Stimulated activated CD8-positive, alpha-beta memory T cell treated with anti-CD3 and anti-CD28 coated beads, Interleukin-4, amount 100 ng/mL, for 24 hours (primary cell): ENCODE measurements around the gene LNX1.

Experiments used
- DNase-seq: peaks from one replicate; pipeline ENCODE4 v3.0.0-alpha.2; 2020; ENCODE audit warnings: low read depth

LNX1 gene

DNA sequence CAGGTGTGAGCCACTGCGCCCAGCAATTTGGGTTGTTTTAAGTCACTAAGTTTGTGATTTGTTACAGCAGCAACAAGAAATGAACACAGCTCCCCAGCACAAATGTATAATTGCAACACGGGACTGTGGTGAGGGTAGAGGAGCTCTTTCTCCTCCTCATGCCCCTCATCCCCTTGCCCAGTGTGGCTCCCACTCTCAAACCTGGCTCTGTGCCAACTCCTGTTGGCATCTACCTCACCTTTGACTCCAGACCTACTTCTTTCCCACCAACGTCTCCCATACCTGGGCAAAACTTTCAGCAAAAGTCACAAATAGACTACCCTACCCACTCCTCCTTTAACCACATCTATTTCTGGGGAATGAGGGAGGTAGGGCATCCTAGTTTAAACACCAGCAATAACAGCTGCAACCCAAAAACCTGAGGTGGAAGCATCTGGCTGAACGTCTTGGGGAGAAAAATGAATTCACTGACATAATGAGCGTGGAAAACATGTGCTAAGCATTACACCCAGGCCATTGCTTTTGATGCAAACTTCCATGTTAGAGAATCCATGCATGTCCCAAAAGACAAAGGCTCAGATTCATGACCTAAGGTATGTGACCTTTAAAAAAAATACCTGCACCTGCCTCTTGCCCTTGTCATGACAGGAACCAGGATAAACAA is 19.2 kb downstream of the LNX1 start:
- DNase-seq, result no peak

DNA sequence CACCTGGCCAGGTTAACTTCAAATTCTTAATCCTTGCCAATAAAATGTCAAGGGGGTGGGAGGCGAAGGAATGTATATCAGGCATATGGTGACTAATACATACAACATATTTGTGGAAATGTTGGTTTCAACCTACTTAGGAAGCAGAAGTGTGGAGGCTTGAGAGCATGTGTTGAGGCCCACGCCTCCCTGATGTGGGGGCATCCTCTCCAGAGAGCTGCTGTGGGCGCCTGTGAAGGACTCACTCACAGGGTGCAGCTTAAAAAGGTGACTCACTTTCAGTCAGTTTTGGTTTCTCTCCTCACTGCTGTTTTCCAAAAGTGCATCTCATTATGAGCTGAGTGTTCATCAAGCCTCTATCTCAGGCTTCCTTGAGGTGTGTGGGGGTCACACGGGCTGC is 27.5 kb downstream of the LNX1 start:
- no peak for DNase-seq

DNA sequence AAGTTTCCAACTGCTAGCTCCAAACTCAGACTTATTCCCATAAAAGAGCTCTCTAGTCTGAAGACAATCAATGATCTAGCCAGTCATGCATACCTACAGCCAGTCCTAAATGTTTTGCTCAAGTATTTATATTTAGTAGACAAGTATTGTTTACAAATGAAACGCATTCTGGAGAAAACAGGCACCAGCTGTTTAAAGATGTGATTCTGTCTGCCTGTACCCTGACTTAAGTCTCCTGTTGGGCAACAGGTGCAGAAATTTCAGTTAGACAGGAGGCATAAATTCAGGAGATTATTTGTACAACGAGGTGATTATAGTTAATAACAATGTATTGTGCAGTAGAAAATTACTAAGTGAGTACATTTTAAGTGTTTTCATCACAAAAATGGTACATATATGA is 28.9 kb downstream of the LNX1 start:
- no peak for DNase-seq

DNA sequence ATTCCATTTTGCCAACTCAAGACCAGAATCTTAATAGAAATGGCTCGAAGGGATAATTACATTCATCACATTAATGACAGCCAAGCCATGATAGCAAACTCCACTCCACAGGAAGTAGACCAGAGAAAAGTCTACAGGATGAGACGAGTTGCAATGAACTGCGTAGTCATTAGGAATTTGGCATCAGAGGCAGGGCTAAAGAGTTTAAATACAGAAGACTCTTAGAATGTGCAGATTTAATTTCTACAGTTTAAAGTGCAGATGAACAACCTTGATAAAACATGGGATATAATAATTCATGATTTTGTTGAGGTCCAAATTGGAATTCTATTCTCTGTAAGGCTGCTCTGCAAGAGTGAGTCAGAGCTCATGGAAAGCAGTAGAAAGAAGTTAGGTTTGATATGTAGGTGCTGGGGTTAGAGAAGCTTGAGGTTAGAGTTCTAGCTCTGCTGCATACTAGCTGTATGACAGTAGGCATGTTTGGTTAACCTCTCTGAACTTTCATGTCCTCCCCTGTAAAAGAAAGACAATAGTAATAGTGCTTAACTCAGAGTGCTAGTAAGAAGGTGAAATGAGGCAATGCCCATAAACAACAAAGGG is 32.2 kb downstream of the LNX1 start:
- DNase-seq, result no peak

DNA sequence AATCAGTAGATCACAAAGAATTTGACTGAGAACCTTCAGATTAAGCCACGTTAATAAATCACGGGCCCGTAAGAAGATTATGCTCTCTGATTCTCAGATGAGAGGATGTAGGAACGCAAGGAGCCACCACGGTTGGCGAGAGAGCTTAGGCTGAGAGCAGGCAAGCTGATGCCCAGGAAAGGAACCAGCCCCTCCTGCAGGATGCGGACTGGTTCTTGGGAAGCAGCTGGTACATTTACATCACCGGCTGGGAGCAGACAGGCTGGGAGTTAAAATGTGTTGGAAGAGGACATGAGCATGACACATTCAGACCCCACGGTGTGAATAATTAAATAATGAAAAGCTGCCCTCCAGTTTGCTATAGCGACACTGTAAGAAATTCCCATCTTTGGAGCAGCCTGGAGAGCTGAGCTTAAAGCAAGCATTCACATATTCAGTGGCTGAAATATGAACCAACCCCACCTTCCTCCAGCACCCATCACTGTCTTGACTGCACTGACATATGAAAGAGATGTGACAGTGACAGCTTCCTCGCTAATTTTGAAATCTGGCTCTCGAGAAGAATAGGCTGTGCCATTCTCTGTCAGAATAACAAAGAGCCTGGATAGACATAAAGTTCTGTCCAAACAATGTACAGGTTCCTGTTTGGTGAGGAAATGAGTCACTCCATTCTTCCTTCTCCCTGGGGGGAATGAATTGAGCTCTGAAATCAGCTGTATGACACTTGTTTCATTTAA is 33.1 kb downstream of the LNX1 start:
- no peak for DNase-seq

DNA sequence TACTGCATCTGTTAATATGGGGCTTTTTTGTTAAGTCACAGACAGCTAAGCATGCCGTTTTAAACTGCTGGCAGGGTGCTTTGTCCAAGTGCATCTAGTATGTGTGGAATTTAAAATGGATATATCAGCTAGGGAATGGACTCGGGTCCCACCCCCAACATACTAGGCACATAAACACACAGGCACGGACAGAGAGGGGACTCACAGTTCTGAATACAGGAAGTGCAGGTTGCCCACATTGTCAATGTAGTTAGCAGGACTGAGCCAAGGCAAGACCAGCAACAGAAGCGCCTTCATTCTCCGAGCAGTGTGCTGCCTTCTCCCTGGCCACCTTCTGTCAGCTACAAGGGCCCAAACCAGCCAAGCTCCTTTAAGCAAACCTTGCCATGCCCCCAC is 33.6 kb downstream of the LNX1 start:
- no peak for DNase-seq

- no peak for DNase-seq
These were observed 34.6 kb downstream of the LNX1 start for GRCh38 chr4:53556651-53557050.

- DNase-seq, result no peak
These were observed 37.6 kb downstream of the LNX1 start for GRCh38 chr4:53553486-53554210.

- no peak for DNase-seq
These were observed 38.6 kb downstream of the LNX1 start for GRCh38 chr4:53552711-53553110.

DNA sequence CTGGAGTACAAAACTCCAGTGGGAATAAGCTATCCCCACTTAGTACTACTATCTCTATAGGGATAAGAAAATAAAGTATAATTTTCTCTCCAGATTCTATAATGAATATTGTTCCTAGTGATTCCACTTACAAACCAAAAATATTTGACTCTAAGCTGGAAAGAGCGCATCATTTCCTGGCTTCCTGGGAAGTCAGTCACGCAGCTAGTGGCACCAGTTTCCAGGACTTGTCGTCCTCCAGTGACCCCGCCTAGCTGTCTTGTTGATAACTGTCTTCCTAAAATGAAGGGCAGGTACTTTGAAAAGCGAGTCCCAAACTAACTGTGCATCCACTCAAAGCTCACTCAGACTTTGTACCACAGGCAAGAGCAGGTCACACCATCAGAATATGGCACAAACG is 39.3 kb downstream of the LNX1 start:
- no peak for DNase-seq

DNA sequence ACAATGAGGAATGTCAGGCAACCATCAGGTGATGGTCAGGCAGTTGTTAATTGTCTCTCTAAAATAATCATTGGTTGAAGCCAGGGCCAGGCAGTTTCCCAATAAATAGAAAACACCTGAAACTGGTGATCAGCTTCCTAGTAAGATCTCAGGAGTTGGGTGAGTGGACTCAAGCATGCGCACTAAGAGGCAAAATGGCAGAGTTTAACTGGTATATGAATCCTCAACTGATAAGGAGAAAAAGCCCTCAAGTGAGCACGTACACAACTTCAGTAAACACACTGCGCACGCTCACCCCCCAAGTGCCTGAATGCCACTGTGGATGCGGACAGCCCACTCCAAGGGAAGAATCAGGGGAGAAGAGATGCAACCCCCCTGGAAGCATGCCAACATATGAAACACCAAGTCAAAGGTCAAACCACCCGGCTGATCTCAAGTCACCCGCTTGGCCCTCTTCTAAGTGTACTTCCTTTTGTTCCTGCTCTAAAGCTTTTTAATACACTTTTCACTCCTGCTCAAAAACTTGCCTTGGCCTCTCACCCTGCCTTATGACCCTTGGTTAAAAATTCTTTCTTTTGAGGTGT is 39.9 kb downstream of the LNX1 start:
- DNase-seq, result no peak

DNA sequence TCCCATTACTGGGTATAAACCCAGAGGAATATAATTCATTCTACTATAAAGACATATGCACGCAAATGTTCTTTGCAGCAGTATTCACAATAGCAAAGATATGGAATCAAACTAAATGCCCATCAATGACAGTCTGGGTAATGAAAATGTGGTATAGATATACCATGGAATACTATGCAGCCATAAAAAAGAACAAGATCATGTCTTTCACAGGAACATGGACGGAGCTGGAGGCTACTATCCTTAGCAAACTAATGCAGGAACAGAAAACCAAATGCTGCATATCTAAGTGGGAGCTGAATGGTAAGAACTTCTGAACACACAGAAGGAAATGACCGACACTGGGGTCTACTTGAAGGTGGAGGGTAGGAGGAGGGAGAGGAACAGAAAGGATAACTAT is 42.6 kb downstream of the LNX1 start:
- DNase-seq, result no peak

DNA sequence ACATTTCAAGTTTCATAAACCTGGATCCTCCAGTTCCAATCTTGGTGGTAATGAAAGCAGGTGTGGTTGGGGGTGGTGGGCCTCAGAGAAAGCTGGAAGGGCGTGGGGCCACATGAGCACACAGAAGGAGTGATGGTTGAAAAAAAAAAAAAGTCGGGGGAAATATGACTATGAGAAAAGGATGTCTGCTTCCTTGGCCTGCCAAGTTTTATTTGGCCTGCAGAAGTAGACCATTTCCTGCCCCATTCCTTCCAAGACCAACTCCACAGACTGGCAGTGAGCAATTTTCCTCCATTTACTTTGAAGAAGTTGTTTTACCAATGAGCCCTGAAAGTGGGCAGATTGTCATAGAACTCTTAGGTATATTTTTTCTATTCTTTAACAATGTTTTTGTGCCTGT is 43.3 kb downstream of the LNX1 start:
- DNase-seq, result no peak

DNA sequence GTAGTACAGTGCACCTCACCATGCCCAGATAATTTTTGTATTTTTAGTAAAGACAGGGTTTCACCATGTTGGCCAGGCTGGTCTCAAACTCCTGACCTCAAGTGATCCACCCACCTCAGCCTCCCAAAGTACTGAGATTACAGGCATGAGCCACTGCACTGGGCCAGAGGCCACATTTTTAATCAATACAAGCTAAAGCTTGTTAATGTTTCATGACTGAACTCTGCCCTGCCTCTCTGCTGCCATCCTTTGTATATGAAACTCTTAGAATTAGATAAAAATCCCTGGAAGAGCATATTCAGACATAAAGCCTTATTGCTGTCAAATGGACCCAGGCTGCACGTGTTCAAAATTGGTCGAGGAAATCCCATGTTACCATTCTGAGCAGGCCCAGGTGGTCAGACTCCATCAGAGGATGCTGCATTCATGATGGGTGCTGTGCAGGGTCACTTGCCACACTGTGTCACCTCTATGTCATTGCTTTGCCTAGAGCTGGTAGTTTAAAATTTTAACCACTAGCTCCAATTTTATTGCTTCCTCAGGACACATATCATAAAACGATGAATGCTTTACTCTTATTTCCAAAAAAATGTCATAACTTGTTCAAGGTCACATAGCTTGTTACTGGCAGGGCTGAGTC is 45.2 kb downstream of the LNX1 start:
- no peak for DNase-seq

GRCh38 chr4:53545273-53545672 is 46.0 kb downstream of the LNX1 start:
- no peak for DNase-seq

DNA sequence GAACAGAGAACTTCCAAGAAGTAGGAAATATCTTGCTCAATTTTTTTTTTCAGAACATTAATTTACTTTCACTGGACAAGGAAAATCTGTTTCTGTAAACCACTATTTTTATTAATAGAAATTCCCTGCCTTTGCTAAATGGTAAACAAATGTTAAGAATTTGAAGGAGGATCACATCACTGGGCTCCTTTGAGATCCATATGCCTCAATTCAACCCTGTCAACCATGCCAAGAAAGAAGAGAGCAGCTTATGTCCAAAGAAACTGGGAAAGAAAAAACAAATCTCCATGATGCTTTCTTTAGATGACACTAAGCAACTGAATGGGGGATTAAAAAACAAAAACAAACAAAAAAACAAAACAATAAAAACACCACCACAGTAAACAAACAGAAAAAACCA is 47.7 kb downstream of the LNX1 start:
- DNase-seq, result no peak

DNA sequence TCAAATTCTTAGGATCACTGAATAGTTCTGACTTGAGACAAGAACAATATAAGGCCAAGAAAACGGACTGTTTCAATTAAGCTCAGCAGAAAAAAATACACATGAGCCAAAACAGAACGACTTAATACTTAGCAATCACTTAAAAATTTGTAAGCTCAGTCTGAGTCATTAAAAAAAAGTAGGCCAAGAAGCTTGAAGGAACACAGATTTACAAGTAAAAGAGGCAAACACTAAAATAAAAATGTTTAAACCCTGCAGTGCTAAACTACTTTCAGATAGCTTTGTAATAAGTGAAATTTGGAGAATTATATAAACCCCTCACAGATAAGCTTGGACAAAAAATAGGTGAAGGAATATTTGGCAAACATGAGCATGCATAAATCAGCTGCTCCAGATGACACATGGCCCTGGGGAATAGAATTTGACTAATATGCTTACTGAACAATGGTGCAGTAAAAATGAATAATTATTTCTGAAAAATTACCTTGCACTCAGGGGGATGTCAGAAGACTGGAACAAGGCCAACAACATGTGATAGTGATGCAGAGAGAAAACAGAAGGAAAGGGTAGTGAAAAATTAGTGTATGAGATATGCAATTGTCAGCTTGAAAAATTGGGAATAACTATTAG is 49.6 kb downstream of the LNX1 start:
- no peak for DNase-seq

DNA sequence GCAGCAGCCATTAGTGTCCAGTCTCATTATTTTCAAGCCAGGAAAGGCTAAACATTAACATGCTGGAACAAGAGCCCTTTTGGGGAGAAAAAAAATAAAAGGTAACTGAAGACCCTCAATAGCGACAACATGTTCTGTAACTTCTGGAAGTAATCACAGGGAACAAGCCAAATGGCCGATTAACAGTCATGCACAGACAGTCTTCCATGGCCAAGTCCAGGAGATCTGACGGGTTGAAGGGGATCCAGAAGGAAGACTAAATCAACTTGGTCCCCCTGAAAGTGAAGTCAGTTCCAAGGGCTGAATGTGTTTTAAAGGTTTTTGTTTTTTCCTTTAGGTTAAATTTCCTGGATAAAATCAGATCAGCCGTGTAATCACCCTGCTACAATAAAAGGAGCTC is 52.5 kb downstream of the LNX1 start:
- DNase-seq, result no peak

GRCh38 chr4:53537606-53538005 is 53.7 kb downstream of the LNX1 start:
- DNase-seq, result no peak

- no peak for DNase-seq
These were observed 55.0 kb downstream of the LNX1 start for GRCh38 chr4:53536328-53536727.

DNA sequence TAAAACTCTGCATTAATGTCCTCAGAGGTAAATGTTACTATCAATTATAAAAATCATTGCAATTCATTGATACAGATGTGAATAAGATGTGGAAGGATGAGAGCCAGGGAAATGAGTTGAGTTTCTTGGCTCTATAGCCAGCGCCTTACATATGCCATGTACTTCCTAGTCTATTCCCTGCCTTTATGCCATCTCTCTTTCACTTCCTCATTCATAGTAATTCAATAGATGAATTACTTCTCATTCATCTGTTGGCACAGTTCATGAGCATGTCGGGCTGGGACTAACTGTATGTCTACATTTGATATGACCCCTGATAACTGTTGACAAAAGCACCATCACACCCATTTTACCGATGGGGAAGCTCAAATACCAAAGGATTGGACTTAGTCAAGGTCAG is 55.7 kb downstream of the LNX1 start:
- DNase-seq, result no peak

GRCh38 chr4:53534684-53535083 is 56.6 kb downstream of the LNX1 start:
- no peak for DNase-seq
